DLD1 (cell line): ENCODE data around the gene ANK3.

Experiments
- in situ Hi-C: cut with HindIII; loops from 2 replicates; pipeline ENCODE4 v1.10.0; 2017; ENCODE audit warnings: low sequenced_read_pairs

ANK3 gene

DNA sequence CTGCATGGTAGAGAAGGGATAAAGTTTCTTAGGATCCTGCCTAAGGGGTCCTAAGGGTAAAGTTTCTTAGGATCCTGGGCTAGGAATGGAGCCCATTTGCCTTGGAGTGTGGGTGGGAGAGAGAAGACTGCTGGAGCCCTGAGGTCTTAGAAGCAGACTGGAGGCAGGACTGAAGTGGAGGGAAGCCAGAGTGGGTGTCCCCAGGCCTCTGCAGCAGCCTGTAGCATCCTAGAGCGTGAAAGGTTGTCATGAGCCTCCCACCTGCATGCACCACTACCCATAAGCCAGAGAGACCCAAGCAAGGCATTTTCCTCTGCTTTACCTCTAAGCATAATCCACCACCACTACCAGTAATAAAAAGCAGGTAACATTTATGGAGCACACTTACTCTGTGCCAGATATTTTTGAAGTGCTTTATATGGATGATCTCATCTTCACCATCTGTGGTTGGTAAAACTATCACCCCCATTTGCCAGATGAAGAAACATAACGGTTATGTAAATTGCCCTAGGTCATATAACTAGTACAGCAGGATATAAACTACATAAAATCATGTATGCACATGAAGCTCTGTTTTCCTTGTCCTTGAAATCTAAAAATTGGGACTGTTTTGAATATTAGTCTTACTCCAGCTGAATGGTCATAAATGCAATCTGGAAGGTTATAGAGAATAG lies 379.8 kb downstream of the ANK3 start:
- in situ Hi-C loops, result no loop called here

DNA sequence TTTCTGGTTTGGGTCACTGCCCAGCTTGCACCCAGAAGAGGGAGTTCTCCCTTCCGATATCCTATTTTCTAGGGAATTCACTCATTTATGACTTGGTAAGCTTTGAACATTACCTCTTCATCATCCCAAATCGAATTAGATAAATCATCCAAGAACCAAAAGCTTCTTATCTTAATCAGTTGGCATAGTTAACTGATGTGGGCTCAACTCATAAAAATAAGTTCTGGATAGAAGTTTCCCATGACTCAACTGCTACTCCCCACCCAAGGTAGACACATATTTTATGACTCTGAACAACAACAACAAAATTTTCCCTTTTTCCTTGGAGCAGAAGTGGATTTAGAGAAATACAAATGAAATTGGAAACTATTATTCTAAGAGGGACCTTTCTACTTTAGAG lies 380.4 kb downstream of the ANK3 start:
- in situ Hi-C loops, result no loop called here

DNA sequence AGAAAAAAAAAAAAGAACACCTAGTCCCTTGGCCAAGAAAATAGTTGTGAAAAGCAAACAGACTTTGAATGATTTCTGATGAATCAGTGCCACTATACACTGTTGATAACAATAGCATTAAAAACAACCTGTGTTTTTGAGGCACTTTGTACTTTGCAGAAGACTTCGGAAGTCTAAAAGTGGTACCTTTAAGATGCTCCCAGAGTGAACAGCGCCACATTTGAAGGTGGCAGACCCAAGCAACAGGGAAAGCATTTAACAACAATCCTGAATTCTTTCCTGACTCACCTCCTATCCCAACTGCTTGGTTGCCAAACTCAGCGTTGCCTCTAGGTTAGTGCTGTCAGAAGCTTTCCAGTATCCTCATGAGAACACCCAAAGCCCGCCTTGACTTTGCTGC lies 380.9 kb downstream of the ANK3 start:
- in situ Hi-C loops, result no loop called here

DNA sequence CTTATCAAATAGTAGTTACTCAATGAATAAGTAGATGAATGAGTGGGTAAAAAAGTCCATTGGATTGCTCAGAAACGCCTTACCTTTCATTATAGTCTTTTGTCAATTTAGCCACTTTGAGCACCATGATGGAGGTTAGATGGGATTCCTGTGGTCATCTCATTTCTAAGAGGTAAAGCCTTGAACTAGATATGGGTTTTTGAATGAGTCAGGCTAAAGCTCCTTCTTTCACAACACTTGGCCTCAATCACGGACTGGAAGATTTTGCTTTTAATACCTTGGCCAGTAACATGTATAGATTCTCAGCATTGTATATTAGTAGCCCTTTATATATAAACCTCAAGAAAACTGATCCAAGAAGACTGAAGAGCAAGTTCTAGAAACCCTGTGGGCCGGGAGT lies 383.6 kb downstream of the ANK3 start:
- in situ Hi-C loops, result no loop called here

DNA sequence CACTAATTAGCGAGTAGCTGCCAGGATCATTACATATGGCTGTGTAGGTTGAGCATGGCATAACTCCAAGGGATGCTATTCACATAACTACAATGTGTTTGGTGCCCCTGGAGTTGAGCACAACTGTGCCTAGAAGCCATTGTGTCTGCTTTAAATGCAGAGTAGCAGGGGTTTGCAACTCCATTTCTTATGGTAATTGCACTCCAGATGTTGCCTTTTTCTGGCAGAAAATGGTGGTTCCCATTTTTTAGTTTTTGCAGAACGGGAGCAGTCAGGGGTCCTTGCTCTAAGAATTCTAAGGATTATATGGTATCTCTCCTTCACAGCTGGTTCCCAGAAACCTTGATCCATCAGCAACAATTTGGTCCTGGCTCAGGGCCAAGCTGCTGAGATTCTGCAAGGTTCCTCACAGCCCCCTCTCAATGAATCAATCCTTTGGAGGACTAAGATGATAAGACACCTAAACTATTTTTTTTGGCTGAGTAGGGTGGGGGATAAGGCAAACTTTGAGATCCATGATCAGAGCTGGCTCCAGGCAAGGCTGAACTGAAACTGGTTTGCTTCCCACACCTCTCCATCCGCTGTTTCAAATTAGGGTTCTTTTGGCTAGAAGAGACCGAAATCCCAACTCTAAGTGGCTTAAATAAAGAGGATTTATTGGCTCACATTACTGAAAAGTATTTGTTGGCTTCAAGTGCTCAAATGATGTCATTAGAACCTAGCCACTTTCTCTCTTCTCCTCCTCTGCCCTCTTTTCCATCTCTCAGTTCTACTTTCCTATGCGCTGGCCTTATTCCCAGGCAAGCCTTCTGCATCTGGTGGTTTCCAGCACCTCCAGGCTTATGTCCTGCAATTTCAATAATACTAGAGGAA lies 385.8 kb downstream of the ANK3 start:
- in situ Hi-C loops, result no loop called here

DNA sequence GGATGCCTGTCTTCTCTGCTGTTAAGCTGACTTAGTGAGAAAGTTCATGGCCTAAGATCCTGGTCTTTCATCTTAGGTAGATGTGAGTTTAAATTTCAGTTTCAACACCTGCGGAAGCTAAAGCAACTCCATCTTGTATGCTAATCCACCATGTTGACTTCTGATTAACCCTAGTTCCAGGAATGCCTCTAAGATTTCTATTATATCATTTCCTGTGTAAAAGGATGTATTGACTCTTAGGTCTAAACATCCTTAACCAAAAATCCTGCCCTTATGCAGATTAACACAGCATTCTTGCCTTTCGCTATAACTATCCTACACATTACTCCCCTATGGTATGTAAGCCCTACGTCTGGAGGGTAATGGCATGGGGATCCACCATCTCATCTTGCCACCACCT lies 388.9 kb downstream of the ANK3 start:
- in situ Hi-C loops, result no loop called here

DNA sequence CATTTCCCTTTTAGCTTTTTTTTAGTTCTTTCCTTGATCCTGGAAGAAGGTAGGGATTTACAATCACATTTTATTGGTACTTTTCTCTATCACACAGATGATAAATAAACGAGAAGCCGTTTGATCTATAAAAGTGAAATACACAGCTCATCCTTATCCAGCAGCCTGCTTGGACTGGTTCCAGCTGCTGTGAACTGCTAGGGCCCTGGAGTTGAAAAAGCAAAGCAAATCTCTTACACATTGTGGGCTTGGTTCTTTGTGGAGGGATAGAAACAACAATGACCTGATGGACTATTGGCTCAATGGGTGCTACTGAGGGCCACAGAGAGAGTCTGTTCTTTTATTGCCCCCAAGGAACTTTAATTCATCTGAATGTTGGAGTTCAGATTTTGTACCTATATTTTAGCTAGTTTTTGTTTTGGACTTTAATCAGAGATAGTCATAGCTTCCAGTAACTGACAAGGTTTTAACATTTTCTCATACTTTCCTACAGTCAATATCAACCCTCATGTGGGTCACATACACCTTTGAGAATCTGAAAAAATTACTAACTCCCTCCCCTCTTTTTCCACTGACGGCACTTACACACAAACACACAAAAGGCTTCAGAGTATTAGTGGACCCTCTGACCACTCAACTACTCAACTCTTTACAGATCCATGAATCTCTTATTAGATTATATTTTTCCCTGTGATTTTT lies 391.7 kb downstream of the ANK3 start:
- in situ Hi-C loops, result no loop called here

DNA sequence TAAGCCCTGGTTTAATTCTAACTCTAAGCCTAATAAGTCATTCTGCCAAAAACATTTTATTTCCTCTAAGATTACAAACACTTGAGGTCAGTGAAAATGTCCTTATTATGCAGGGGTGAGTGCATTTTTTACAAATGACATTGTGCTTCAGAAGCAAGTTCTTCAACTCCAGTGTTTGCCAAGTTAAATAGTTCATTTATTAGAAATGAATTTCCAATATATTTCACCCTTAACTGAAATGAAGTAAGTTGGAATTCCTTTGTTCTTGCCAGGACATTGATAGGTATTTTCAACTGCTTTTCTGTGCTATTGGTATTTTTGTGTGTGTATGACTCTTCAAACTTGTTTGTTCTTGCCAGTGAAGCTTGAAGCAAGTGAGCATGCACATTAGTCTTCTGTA lies 393.8 kb downstream of the ANK3 start:
- in situ Hi-C loops, result no loop called here

DNA sequence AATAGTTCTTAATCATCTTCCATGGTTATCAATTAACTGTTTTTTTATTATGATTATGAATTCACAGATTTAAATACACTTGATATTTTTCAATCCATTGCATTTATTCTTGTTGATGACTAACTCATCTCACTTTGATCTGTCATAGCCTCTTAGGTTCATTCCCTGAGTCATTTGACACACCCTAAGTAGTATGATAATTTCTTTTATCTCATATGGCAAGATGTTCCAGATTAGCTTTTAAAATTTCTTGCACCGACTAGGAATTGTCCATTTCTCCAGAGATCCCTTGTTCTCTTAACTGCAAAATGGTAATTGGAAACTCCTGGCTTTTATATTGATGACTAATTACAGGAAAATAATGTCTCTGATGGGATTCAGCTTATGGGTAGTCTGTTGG lies 395.7 kb downstream of the ANK3 start:
- in situ Hi-C loops, result no loop called here

DNA sequence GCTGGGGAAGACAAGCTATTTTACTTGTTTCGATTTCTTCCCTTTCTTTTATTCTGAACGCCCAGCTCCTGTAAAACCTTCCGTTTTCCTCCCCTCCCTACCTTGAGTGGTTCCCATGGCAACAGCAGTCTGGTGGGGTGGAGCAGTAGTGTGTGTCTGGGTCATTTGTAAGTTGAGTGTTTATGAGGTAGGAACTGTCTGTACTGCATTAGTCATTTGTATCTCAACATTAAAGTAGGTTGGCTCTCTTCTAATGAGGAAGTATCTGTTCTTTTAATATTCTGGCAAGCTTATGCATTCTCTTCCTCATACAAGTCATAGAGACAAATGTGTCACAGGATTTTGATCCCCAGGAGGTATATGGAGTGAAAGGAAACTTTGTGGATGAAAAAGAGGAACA lies 398.0 kb downstream of the ANK3 start:
- in situ Hi-C loops, result no loop called here

DNA sequence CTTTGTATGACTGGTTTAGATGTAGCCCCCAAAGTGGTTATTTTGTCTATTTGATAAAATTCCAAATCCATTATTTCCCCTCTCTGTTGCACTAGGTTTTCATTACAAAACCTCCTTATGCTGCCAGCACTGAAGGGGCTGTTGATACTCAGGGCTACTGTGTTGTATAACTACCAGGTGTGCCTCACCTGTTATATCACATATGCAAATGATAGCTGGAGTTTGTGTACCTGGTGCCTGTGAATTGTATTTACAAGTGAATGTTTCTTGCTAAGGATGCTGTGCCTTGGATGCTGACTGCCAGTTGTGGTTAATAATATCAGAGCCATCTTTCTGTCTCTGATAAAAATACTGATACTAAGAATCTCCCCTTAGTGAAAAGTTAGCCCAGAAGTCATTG lies 398.6 kb downstream of the ANK3 start:
- in situ Hi-C loops, result no loop called here

DNA sequence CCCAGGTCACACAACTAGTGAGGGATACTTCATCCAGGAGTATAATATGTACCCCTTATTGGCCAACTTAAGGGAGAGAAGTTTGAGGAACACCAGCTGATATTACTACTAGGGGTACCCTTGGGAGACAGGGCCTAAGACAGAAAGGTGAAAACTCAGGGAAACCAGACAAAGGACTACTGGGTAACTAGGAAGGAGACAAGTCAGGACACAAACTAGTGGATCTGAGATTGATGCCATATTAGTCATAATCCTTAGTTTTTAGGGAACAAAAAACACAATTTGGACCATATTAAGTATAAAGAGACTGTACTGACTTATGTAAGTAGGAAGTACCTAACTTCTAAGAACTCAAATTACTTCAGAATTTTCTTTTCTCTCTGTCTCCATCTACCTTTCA lies 404.0 kb downstream of the ANK3 start:
- in situ Hi-C loops, result no loop called here

DNA sequence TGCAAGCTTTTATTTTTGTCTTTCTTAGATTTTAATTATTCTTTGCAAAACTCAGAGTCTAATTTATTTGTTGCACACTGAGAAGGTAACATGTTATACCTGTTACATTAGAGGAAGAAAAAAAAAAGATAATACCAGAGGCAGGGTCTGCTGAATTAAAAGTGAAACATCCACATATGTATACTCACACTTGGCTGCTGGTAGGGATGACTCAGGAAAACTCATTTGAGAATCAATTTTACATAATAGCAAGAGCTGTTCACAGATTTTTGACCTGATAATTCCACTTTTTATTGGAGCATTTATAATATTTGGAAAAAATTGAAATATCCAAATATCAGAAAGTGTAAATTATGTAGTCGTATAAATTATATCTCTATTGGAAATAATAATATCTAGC lies 405.3 kb downstream of the ANK3 start:
- in situ Hi-C loops, result no loop called here

DNA sequence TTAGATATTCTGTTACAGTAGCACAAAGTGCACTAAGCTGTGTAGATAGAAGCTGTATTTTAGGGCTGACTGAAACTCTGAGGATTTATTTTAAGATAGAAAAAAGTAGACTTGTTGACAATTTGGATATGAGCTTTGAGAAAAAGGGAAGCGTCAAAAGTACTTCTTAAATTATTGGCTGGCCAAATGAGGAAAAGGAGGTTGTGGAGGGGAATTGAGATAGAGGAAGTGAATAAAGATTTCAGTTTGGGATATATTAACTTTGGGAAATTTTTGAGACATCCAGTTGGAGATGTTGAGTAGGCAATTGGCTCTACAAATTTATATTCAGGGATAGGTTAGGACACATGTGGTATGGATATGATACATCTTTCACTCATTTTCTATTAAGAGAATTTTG lies 409.3 kb downstream of the ANK3 start:
- in situ Hi-C loops, result no loop called here

DNA sequence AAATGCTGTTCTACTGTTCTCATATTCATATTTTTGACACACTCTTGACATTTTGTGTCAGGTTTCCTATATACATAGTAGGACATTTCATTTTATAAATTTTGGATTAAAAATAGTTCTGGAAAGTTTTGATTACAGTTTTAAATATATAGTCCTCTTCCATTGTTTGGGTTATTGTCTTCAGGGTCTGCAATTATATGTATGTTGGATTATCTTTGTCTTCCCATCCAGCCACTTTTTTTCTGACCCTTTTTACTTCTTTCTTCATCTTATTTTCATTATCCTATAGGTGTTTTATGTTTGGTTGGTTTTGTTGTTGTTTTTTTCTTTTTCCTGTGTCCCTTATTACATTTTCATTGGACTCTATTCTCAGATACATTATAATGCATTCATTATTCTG lies 412.2 kb downstream of the ANK3 start:
- in situ Hi-C loops, result no loop called here

DNA sequence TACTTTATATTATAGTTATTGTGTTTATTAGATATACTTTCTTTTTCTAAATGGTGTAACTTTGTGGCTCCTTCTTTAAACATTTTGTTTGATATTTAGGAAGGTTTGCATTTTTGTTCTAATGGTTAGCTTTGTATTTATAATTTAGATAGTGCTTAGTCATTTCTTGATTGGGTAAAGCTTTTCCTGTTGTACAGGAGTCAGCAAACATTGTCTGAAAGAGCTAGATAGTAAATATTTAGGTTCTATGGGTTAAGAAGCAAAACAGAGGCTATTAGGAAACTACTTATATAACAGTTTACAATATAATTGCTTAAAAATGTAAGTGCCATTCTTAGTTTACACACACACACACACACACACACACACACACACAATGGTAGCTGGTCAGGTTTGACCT lies 412.8 kb downstream of the ANK3 start:
- in situ Hi-C loops, result no loop called here
